Measurements from ENCODE around the gene AVEN. TPM values are rescaled to one million over a fixed set of nuclear protein-coding genes. Genes with fewer than 3 reads are reported as not detected.

The AVEN gene
- total and polyA plus RNA-seq, 9 of the 15 experiments (the other 6 are each of a cell fraction or from before 2014, with no cell fraction given) = 1.5 to 6.4 (median 4.7) TPM

DNA sequence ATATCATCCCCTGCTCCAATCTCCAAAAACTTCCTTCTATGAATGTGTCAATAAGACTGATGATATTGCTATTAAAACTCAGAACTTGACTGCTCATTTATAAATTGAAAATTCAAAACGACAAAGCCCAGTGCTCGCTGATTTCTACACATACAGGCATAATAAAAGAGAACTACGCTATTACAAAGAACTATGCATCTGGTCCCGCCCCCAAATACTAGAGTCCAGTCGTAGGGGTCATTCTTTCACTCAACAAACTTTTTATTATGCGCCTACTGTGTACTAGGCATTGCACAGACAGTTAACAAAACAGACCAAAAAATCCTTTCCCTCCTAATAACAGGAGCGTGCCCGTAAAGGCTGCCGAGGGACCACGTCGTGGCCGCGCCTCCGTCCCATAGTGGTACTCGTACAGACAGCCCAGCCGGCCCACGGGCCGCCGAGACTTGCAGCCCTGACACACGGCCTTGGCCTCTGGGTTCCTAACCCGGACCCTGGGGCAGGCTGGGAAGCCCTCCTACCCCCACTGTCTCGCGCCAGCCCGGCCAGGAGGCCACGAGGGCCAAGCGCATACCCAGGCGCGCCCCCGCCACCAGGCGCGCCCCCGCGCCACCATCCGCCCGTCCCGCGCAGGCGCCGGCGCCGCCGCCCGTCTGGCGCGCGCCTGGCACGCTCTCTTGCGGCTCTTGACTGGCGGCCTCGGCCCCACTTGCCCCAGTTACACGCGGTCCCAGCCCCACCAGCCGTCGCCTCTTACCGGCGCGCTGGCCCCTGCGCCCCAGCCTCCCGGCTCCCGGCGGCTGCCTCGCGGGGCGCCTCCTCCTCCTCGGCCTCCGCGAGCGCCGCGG, 757 bp downstream of the AVEN start (continued):
- TF ChIP-seq, protein P1, sequence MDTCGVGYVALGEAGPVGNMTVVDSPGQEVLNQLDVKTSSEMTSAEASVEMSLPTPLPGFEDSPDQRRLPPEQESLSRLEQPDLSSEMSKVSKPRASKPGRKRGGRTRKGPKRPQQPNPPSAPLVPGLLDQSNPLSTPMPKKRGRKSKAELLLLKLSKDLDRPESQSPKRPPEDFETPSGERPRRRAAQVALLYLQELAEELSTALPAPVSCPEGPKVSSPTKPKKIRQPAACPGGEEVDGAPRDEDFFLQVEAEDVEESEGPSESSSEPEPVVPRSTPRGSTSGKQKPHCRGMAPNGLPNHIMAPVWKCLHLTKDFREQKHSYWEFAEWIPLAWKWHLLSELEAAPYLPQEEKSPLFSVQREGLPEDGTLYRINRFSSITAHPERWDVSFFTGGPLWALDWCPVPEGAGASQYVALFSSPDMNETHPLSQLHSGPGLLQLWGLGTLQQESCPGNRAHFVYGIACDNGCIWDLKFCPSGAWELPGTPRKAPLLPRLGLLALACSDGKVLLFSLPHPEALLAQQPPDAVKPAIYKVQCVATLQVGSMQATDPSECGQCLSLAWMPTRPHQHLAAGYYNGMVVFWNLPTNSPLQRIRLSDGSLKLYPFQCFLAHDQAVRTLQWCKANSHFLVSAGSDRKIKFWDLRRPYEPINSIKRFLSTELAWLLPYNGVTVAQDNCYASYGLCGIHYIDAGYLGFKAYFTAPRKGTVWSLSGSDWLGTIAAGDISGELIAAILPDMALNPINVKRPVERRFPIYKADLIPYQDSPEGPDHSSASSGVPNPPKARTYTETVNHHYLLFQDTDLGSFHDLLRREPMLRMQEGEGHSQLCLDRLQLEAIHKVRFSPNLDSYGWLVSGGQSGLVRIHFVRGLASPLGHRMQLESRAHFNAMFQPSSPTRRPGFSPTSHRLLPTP (IDR thresholded peaks at IDR 0.05; ENCODE audit: borderline replicate concordance, extremely low read depth, insufficient read length) = no peak
- TF ChIP-seq ESRRA (IDR thresholded peaks at IDR 0.05; ENCODE audit: borderline replicate concordance, low read depth) (no peak), ELF2 (CRISPR knock-in tag; IDR thresholded peaks at IDR 0.05) (no peak), ZNF507 (tag; conservative IDR thresholded peaks at IDR 0.05) (no peak), RAD51 (IDR thresholded peaks at IDR 0.05; ENCODE audit: borderline replicate concordance, low read depth) (no peak), ZKSCAN8 (CRISPR knock-in tag; IDR thresholded peaks at IDR 0.05) (peak; percentile 98), NFE2L1 (tag; IDR thresholded peaks at IDR 0.05; ENCODE audit: borderline replicate concordance, low read depth) (no peak), EZH2 (IDR thresholded peaks at IDR 0.05; ENCODE audit: borderline replicate concordance, low read depth, low read length) (no peak), NBN (IDR thresholded peaks at IDR 0.05; ENCODE audit: low read depth) (no peak), NCOA6 (IDR thresholded peaks at IDR 0.05) (peak; percentile 37; the same call in 1 of the 2 replicates), ZNF778 (CRISPR knock-in tag; IDR thresholded peaks at IDR 0.05) (no peak), POLR2H (tag; IDR thresholded peaks at IDR 0.05; ENCODE audit: low read depth) (no peak), ESRRB (CRISPR knock-in tag; IDR thresholded peaks at IDR 0.05; ENCODE audit: borderline replicate concordance) (no peak), MEIS2 (IDR thresholded peaks at IDR 0.05; ENCODE audit: partially characterized antibody) (peak; percentile 21), NONO (IDR thresholded peaks at IDR 0.05; ENCODE audit: low read depth in 2 of 2, low read length in 1 of 2) (no peak; a peak in 1 of 4 replicates), ZNF445 (CRISPR knock-in tag; IDR thresholded peaks at IDR 0.05; ENCODE audit: low read depth) (no peak)
- TF ChIP-seq, protein P2, sequence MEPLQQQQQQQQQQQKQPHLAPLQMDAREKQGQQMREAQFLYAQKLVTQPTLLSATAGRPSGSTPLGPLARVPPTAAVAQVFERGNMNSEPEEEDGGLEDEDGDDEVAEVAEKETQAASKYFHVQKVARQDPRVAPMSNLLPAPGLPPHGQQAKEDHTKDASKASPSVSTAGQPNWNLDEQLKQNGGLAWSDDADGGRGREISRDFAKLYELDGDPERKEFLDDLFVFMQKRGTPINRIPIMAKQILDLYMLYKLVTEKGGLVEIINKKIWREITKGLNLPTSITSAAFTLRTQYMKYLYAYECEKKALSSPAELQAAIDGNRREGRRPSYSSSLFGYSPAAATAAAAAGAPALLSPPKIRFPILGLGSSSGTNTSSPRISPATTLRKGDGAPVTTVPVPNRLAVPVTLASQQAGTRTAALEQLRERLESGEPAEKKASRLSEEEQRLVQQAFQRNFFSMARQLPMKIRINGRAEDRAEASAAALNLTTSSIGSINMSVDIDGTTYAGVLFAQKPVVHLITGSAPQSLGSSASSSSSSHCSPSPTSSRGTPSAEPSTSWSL (CRISPR knock-in tag; IDR thresholded peaks at IDR 0.05; ENCODE audit: borderline replicate concordance) = no peak
- TF ChIP-seq, protein P3, sequence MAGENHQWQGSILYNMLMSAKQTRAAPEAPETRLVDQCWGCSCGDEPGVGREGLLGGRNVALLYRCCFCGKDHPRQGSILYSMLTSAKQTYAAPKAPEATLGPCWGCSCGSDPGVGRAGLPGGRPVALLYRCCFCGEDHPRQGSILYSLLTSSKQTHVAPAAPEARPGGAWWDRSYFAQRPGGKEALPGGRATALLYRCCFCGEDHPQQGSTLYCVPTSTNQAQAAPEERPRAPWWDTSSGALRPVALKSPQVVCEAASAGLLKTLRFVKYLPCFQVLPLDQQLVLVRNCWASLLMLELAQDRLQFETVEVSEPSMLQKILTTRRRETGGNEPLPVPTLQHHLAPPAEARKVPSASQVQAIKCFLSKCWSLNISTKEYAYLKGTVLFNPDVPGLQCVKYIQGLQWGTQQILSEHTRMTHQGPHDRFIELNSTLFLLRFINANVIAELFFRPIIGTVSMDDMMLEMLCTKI (IDR thresholded peaks at IDR 0.05; ENCODE audit: partially characterized antibody) = no peak
- TF ChIP-seq, protein P4, sequence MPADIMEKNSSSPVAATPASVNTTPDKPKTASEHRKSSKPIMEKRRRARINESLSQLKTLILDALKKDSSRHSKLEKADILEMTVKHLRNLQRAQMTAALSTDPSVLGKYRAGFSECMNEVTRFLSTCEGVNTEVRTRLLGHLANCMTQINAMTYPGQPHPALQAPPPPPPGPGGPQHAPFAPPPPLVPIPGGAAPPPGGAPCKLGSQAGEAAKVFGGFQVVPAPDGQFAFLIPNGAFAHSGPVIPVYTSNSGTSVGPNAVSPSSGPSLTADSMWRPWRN (IDR thresholded peaks at IDR 0.05; ENCODE audit: low read depth) = no peak
